Sigmoid colon (tissue), 4 donors: ENCODE results near the gene PIM3.

Source experiments
- EP300 ChIP-seq, 4 donors: sonication (generic); formaldehyde crosslinking; IDR thresholded peaks; one replicate each; pipeline ENCODE4 v1.6.1; 2017; ENCODE audit warnings: antibody characterized with exemption in 4 of 4
- POLR2A ChIP-seq, 2 donors: fragments of 450-650 bp; IDR thresholded peaks; one replicate each; pipeline ENCODE4 v1.6.1; 2016; ENCODE audit warnings: antibody characterized with exemption in 2 of 2, mild to moderate bottlenecking in 2 of 2, moderate library complexity in 2 of 2
- TF ChIP-seq, protein P1 (sequence below), 4 experiments: fragments of 450-650 bp in 3 of 4; fragments of 200-600 bp in 1 of 4; IDR thresholded peaks; one replicate each; pipeline ENCODE4 v1.5.1; 2016 to 2019; ENCODE audit warnings: antibody characterized with exemption in 4 of 4, mild to moderate bottlenecking in 3 of 4, moderate library complexity in 2 of 4

DNA sequence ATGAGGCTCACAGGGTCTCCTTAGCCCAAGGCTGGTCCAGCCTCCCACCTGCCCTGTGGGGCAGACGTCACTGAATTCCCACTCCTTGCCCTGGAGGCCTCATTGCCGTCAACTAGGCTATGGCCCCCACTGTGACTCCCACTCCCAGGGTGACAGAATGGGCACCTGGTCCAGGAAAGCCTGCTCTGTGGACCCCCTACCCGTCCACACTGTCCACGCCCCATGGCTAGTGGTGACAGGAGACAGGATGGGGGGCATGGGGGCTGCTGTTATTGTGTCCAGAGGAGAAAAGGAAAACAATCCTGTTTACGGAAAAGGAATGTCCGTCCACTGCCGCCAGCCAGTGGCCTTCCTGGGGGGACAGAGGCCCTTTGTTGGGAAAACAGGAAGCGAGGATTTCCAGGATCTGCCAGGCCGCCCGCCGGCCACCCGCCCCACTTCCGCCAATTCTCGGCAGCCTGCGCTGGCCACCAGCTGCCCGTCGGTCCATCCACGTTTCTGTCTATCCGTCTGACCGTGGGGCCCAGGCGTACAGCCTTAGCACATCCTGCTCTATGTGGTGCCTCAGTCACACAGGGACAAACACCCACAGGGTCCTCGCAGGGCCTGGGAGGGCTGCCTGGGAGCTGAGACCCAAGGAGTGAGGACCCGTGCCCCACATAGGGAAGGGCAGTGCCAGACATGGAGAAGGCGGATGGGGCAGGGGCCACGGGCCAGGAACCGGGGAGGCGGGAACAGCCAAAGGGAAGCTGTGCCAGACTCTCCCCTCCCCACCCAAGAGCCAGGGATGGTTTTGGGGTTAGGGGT is 22.6 kb upstream of the PIM3 start:
- TF ChIP-seq, protein P1, sequence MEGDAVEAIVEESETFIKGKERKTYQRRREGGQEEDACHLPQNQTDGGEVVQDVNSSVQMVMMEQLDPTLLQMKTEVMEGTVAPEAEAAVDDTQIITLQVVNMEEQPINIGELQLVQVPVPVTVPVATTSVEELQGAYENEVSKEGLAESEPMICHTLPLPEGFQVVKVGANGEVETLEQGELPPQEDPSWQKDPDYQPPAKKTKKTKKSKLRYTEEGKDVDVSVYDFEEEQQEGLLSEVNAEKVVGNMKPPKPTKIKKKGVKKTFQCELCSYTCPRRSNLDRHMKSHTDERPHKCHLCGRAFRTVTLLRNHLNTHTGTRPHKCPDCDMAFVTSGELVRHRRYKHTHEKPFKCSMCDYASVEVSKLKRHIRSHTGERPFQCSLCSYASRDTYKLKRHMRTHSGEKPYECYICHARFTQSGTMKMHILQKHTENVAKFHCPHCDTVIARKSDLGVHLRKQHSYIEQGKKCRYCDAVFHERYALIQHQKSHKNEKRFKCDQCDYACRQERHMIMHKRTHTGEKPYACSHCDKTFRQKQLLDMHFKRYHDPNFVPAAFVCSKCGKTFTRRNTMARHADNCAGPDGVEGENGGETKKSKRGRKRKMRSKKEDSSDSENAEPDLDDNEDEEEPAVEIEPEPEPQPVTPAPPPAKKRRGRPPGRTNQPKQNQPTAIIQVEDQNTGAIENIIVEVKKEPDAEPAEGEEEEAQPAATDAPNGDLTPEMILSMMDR (IDR thresholded peaks at IDR 0.05): no peak
- TF ChIP-seq POLR2A (IDR thresholded peaks at IDR 0.05): no peak
- TF ChIP-seq EP300 (IDR thresholded peaks at IDR 0.05): peak in 1 of 4 donors; percentile 18
